GM21390 (cell line): ENCODE results near the gene ADGB.

Experiments used
- ATAC-seq: cut with Tn5 transposase; IDR thresholded peaks from one replicate; pipeline ENCODE4 v1.9.1; 2021; ENCODE audit not compliant: unreplicated experiment

ADGB gene

DNA sequence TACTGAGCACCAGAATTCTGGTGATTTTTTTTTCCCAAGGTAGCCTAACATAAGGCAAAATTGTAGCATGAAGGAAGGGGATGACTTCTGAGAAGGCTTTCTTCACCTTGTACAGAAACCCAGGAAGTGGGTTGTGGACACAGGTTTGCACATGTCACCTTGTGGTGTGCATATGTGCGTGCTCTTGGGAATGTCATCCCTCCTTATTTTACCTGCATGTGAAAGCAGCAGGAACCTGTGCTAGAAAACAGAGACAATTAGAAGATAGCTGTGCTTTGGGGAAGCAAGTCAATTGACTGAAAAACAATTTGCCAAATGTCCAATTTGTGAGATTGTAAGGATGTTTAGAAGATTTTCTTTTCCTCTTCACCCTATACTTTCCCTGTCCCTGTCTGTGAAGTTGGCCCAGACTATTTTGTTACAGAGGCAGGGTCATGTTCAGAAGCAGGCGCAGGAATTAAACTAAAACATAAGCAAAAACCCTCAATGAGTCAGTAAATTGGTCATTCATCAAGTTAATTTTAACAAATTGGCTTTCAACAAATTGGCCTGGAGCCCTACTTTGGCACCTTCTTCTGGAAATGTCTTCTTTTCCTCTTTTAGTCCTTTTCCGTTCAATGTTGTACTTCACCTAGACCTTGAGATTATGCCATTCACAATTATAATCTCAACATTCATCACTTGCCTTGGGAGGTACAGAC lies 261.2 kb downstream of the ADGB start:
- no peak for ATAC-seq

DNA sequence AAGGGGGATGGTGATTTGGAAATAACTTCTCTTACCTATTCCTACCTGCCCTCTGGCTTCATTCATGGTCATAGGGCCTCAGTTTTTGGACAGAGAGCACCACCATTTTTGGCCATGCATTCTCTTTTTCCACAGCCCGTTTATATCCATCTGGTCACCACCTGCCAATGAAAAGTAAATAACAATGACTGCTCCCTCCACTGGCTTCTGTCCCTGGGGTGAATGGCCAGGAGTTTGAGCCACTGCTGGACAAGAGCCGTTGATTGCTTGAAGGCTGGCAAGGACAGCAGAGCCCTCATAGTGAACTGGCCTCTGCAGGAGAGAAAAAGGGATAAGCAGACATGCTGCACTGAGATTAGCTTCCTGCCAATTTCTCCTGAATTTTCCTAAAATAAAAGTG lies 261.8 kb downstream of the ADGB start:
- ATAC-seq = no peak

DNA sequence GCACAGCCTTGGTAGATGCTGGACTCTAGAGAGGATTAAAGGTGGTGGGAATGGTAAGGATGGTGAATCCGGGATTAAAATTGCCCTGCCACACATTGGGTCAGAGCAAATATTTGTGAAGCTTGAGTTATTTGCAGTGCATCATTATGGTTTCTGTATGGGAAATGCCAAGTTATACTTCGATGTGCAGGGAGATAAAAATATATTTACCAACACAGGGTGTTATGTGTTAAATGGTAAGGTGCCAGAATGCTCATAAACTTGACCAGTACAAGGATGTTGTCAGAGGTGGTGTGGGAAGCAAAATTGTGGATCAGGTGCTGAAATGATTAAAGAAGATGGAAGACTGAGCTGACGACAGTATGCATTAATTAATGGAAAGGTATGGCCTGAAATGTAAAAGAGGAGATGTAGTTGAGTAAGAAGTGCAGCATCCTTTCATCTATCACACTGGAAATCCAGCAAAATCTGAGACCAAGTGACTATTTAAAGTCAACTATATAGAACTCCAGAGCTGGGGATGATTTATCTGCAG lies 262.3 kb downstream of the ADGB start:
- no peak for ATAC-seq

DNA sequence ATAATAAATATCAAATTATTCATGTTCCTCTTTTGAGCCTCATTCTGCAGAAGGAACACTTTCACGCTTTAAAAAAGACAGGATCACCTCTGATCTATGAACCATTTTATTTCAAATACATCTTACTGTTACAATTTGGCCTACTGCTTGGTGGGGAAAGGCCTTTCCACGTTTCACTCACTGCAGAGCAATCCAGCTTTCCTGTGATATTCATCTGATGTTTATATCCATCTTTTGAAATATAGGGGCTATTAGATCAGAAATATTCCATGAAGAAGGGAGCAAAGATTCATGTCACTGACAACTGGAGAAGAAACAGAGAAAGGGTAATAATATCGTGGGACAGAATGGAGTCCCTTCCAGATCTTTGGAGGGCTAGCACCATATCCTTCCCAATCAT lies 262.9 kb downstream of the ADGB start:
- ATAC-seq = no peak

DNA sequence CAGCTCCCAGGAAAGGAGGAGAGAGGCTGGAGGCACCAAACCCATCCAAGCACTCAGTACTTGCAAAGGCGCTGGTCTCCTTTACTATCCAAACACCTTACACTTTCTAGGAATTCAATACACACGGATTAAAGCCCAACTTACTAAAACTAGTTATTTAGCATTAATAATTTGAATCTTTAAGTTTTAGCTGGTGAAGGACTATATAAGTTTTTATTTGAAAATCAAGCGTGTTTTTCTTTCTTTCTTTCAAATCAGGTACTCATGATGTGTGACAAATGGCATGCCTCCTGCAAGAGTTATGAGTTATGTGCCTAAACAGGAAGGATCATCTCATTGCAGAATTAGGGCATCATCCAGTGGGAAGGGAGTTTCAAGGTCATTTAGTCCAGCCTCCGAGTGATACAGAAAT lies 263.7 kb downstream of the ADGB start:
- ATAC-seq = no peak

DNA sequence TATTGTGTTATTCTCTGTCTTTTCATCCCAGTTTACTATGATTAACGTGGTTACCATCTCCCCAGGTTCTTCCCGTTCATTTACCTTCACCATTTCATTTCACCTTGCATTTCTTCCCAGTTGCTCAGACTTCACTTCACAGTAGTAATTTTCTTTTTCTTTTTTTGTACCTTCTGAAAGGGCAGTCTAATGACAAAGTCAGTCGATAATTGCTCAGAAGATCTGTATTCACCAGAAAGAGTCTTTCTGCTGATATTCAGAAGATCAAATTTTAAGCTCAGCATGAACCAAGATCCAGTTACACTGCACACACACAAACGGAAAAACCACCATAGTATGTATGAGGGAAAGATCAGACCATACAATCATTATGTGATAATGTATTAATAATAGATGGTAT lies 265.5 kb downstream of the ADGB start:
- ATAC-seq = no peak

DNA sequence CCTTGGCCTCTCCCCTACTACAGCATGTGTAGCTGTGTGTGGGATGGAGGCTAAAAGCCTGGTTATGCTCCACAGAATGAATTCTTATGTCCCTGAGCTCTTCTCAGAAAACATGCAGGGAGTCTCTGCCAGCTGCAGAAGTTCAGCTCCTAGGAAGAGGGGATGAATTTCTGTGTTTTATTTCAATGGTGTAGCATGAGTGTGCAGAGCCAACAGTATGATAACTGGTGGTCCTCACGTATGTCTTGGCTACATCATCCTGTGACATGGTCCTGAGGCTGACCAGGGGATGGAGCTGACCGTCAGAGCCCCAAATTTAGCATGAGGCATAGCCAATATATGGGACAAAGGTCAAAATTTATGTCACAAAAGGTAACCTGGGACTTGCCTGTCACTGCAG lies 266.1 kb downstream of the ADGB start:
- ATAC-seq = no peak
